Fibroblast of lung (primary cell): ENCODE measurements around the gene KLHL34.

ENCODE experiments used
- CTCF ChIP-seq, 2 donors: IDR thresholded peaks in 1 of 2; conservative IDR thresholded peaks in 1 of 2; 1 replicate in 1 of 2; 2 replicates in 1 of 2; pipeline ENCODE4 v1.5.1; 2011 to 2012; ENCODE audit warnings: low read length in 2 of 2, control low read depth in 1 of 2, inconsistent platforms in 1 of 2, low read depth in 1 of 2, mild to moderate bottlenecking in 1 of 2
- EZH2 ChIP-seq: IDR thresholded peaks from 2 replicates; pipeline ENCODE4 v1.5.1; 2012; ENCODE audit warnings: low read length, control low read depth, mild to moderate bottlenecking; ENCODE audit errors: missing control alignments

- TF ChIP-seq CTCF (conservative IDR thresholded peaks at IDR 0.05 in 1 of 2, IDR thresholded peaks at IDR 0.05 in 1 of 2; ENCODE audit: low read depth in 1 of 2, low read length in 2 of 2) (no peak), EZH2 (no peak)
These were observed 4.6 kb upstream of the KLHL34 start for GRCh38 chrX:21662761-21663160.
